Caco-2 (cell line): Measurements from ENCODE around the gene MTARC1. TPM values are rescaled to one million over a fixed set of nuclear protein-coding genes. Genes with fewer than 3 reads are reported as not detected.
A peak's percentile ranks its signal among the peaks of the same experiment; 100 is the strongest.

ENCODE experiments used
- BruUV-seq: library from RNA; stranded (reverse); fragments of 400-500 nt; replicated peaks from 2 replicates; lab custom pipeline; 2021; lab: Mats Ljungman, UMichigan
- CTCF ChIA-PET: fragments of 300-600 bp; sonication (Branson Sonifier 250); formaldehyde crosslinking; loops from one replicate; lab custom pipeline; 2022; ENCODE audit warnings: antibody characterized with exemption; lab: Charles Lee
- POLR2A ChIA-PET: fragments of 300-600 bp; sonication (Branson Sonifier 250); formaldehyde crosslinking; loops from one replicate; lab custom pipeline; 2022; ENCODE audit warnings: antibody characterized with exemption; lab: Charles Lee
- DNase-seq, 2 experiments: peaks; one replicate each; pipeline versions ENCODE4 v3.0.0 to v3.0.0-alpha.2; 2020 to 2022
- H3K27me3 ChIP-seq: replicated peaks from 2 replicates; pipeline ENCODE4 v1.6.0; 2011; ENCODE audit warnings: low read length; ENCODE audit not compliant: control insufficient read depth, insufficient read depth
- H3K36me3 ChIP-seq: 2 replicates; pipeline ENCODE4 v1.5.1; 2011; ENCODE audit warnings: low read length; ENCODE audit not compliant: control insufficient read depth, insufficient read depth
- H3K4me1 ChIP-seq: fragments of 250-450 bp; sonication (Bioruptor Pico); 2 replicates; pipeline ENCODE4 v1.5.1; 2020; ENCODE audit warnings: mild to moderate bottlenecking
- H3K4me3 ChIP-seq: 2 replicates; pipeline ENCODE4 v1.5.1; 2011; ENCODE audit warnings: low read depth, mild to moderate bottlenecking, control low read depth, low read length
- H3K9me3 ChIP-seq: fragments of 250-450 bp; sonication (Bioruptor Pico); 2 replicates; pipeline ENCODE4 v1.5.1; 2020; ENCODE audit warnings: mild to moderate bottlenecking, moderate library complexity
- H3K27ac Mint-ChIP-seq: one replicate; pipeline ENCODE4 v1.8.0; 2022; ENCODE audit warnings: mixed read lengths; ENCODE audit not compliant: unreplicated experiment
- H3K27me3 Mint-ChIP-seq: one replicate; pipeline ENCODE4 v1.8.0; 2022; ENCODE audit warnings: mixed read lengths; ENCODE audit not compliant: insufficient read depth, unreplicated experiment
- H3K36me3 Mint-ChIP-seq: one replicate; pipeline ENCODE4 v1.8.0; 2022; ENCODE audit warnings: mild to moderate bottlenecking, mixed read lengths; ENCODE audit not compliant: insufficient read depth, unreplicated experiment
- H3K4me1 Mint-ChIP-seq: one replicate; pipeline ENCODE4 v1.8.0; 2022; ENCODE audit warnings: low read depth, mixed read lengths; ENCODE audit not compliant: unreplicated experiment
- H3K4me3 Mint-ChIP-seq: one replicate; pipeline ENCODE4 v1.8.0; 2022; ENCODE audit warnings: mild to moderate bottlenecking, moderate library complexity, mixed read lengths; ENCODE audit not compliant: unreplicated experiment
- H3K9me3 Mint-ChIP-seq: one replicate; pipeline ENCODE4 v1.8.0; 2022; ENCODE audit warnings: mixed read lengths; ENCODE audit not compliant: unreplicated experiment
- CTCF ChIP-seq, 2 experiments: fragments of 200-600 bp in 1 of 2; IDR thresholded peaks; 1 replicate in 1 of 2; 2 replicates in 1 of 2; pipeline versions ENCODE4 v1.5.1 to v1.8.0; 2011 to 2022; ENCODE audit warnings: antibody characterized with exemption in 1 of 2, control low read depth in 1 of 2, inconsistent platforms in 1 of 2, low read depth in 1 of 2, low read length in 1 of 2, mild to moderate bottlenecking in 1 of 2, moderate library complexity in 1 of 2; ENCODE audit not compliant: insufficient read depth in 1 of 2, severe bottlenecking in 1 of 2, unreplicated experiment in 1 of 2
- intact Hi-C: fragments of 100-400 bp; cut with micrococcal nuclease; formaldehyde crosslinking; loops from one replicate; pipeline ENCODE4 v1.10.0; 2022; ENCODE audit not compliant: unreplicated experiment
- total RNA-seq: library from RNA; stranded (reverse); gene quantifications from 2 replicates; pipeline ENCODE4 v1.2.3, GENCODE V29; 2022

The MTARC1 gene
- total RNA-seq, 1 experiment from 2014 or later: 88.7 TPM

DNA sequence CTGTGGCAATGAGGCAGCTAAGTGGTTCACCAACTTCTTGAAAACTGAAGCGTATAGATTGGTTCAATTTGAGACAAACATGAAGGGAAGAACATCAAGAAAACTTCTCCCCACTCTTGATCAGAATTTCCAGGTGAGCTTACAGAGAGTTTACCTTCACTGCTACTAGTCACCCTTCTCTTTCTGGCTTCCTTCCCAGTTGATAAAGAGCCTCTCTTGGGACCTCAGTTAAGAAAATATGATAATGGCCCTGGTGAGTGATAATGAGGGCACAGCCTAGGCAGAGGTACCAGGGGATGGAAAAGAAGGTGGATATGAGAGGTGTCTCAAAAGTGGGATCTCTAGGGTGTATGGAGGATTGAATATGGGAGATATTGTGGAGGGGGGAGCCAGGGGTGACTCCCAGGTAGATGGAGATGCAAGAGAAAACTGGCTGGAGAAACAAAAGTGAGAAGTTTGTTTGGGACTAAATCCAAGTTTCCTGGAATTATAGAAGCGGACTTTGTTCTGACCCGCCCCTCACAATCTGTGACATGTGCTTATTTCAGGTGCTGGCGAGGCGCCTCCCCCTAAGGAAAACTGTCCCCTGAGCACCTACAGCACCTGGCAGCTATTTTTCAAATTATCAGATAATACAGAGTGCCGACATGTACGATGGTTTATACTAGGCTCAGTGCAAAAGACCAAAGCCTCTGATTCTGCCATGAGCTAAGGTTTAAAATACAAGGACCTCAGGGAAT is 24.9 kb upstream of the MTARC1 start:
- Mint-ChIP-seq H3K36me3 (peaks cover 3% of the 10 kb centered on the region), H3K27me3 (no peaks in the 10 kb centered on the region), H3K4me3 (no peak overlapping the region), H3K27ac (peak overlapping the region; percentile 37), H3K4me1 (peaks cover 18% of the 10 kb centered on the region), H3K9me3 (peaks cover 9% of the 10 kb centered on the region)
- BruUV-seq: no TSS peak
- no peak for TF ChIP-seq CTCF (IDR thresholded peaks at IDR 0.05; ENCODE audit: insufficient read depth in 1 of 2, low read depth in 1 of 2, low read length in 1 of 2, severe bottlenecking in 1 of 2, unreplicated experiment in 1 of 2)
- H3K36me3 ChIP-seq: no peaks in the 10 kb centered on the region; the same call in 1 of the 2 replicates
- H3K27me3 ChIP-seq: no peaks in the 10 kb centered on the region
- H3K4me3 ChIP-seq: no peak overlapping the region
- intact Hi-C loops: no loop called here
- H3K9me3 ChIP-seq: no peaks in the 10 kb centered on the region
- ChIA-PET POLR2A (no interaction called here), CTCF (interaction anchor here (0.9 kb wide), 1 partner anchor 14 kb away, joined by 4 read pairs; no protein-coding TSS in a partner anchor)
- H3K4me1 ChIP-seq: peaks cover 26% of the 10 kb centered on the region
- DNase-seq: no peak

DNA sequence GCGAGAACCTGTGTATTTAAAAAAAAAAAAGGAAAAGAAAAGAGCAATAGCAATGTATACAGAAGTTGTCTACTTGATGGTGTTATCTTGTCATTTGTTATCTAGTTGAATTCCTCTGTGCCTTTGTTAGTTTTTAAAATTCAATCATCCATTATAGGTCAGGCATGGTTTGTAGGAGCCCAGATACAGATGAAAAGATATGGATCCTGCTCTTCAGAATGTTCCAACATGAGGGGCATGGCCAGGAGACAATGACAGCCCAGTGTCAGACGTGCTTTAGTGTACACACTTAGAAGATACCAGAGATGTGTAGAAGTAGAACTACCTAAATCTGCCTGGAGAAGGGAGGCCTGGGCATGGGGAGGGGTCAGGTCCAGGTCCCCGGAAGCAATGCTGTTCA is 22.0 kb upstream of the MTARC1 start:
- no peak for TF ChIP-seq CTCF (IDR thresholded peaks at IDR 0.05; ENCODE audit: insufficient read depth in 1 of 2, low read depth in 1 of 2, low read length in 1 of 2, severe bottlenecking in 1 of 2, unreplicated experiment in 1 of 2)
- peaks cover 9% of the 10 kb centered on the region for H3K9me3 Mint-ChIP-seq
- DNase-seq: no peak
- POLR2A ChIA-PET: no interaction called here
- no TSS peak for BruUV-seq
- no peaks in the 10 kb centered on the region for H3K9me3 ChIP-seq
- no peaks in the 10 kb centered on the region for H3K36me3 Mint-ChIP-seq
- H3K4me3 ChIP-seq: no peak overlapping the region
- H3K4me1 Mint-ChIP-seq: peaks cover 18% of the 10 kb centered on the region
- peak overlapping the region; percentile 4 for H3K27ac Mint-ChIP-seq
- intact Hi-C loops: no loop called here
- CTCF ChIA-PET: interaction anchor here (0.6 kb wide), 1 partner anchor 95 kb away, joined by 3 read pairs; no protein-coding TSS in a partner anchor
- no peaks in the 10 kb centered on the region for H3K27me3 Mint-ChIP-seq
- H3K36me3 ChIP-seq: peaks cover 2% of the 10 kb centered on the region; the same call in 1 of the 2 replicates
- no peaks in the 10 kb centered on the region for H3K27me3 ChIP-seq
- H3K4me3 Mint-ChIP-seq: no peak overlapping the region
- H3K4me1 ChIP-seq: peaks cover 42% of the 10 kb centered on the region

DNA sequence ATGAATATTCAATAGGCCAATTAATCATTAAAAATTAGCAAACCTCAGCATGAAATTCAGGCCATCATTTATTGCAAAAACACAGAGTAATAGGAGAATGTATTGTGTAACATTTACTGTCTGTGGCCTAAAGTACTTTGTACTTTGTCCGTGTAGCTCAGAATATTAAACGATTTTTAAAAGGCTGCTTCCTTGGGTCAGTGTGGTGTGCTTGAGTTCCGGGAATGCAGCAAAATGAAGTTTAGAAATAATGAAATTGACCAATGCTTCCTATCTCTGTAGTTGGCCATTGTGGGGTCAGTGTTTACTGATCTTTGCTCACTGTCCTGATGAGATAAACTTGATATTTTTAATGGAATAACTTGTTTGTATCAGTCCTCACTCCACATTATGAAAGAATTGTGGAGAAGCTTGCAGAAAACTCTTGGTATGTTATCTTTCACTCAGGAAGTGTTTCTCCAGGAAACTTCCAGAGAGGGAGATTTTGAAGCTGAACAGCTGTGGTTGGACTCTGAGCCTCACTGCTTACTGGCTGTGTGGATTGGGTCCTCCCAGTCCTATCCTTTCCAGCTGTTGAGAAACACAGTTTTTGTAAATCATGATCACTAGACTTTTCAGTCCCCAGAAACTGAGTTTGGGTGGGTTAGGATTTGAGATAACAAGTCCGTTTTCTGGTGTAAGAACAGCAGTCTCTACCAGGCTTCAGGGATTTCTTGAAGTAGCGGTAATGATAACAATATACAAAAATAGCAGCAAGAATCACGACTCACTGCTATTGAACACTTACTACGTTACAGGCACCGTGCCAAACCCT is 19.2 kb upstream of the MTARC1 start:
- intact Hi-C loops: loop anchor here (1.0 kb wide), 1 partner anchor 19 kb away; the partner anchor contains the start of gene MTARC2
- no peak for DNase-seq
- Mint-ChIP-seq H3K4me3 (no peak overlapping the region), H3K27me3 (no peaks in the 10 kb centered on the region), H3K4me1 (peaks cover 6% of the 10 kb centered on the region), H3K9me3 (no peaks in the 10 kb centered on the region), H3K27ac (no peak overlapping the region), H3K36me3 (no peaks in the 10 kb centered on the region)
- ChIA-PET CTCF (interaction anchor here (0.7 to 1.4 kb wide), 4 partner anchors 9 to 34 kb away, joined by 4 to 7 read pairs (median 6); no protein-coding TSS in a partner anchor), POLR2A (interaction anchor here (1.0 kb wide), 1 partner anchor 19 kb away, joined by 4 read pairs; the partner anchor contains the start of gene MTARC2)
- H3K9me3 ChIP-seq: no peaks in the 10 kb centered on the region
- no peak for TF ChIP-seq CTCF (IDR thresholded peaks at IDR 0.05; ENCODE audit: insufficient read depth in 1 of 2, low read depth in 1 of 2, low read length in 1 of 2, severe bottlenecking in 1 of 2, unreplicated experiment in 1 of 2)
- H3K4me3 ChIP-seq: no peak overlapping the region; the same call in 1 of the 2 replicates
- H3K36me3 ChIP-seq: peaks cover 2% of the 10 kb centered on the region; the same call in 1 of the 2 replicates
- no peaks in the 10 kb centered on the region for H3K27me3 ChIP-seq
- peaks cover 34% of the 10 kb centered on the region for H3K4me1 ChIP-seq
- no TSS peak for BruUV-seq
